Panc1 (cell line): ENCODE data around the gene BABAM2. TPM values are rescaled to one million over a fixed set of nuclear protein-coding genes. Genes with fewer than 3 reads are reported as not detected.

Experiments used
- ATAC-seq: fragments of 200-7000 bp; cut with Tn5 transposase; 2 replicates; pipeline ENCODE4 v1.9.1; 2020; ENCODE audit warnings: mild to moderate bottlenecking, moderate library complexity
- BruUV-seq: library from RNA; stranded (reverse); fragments of 400-500 nt; replicated peaks from 2 replicates; lab custom pipeline; 2021; lab: Mats Ljungman, UMichigan
- CTCF ChIA-PET: fragments of 300-600 bp; sonication (Branson Sonifier 250); formaldehyde crosslinking; loops from one replicate; lab custom pipeline; 2022; ENCODE audit warnings: antibody characterized with exemption; lab: Charles Lee
- POLR2A ChIA-PET: fragments of 300-600 bp; sonication (Branson Sonifier 250); formaldehyde crosslinking; loops from one replicate; lab custom pipeline; 2022; ENCODE audit warnings: antibody characterized with exemption; lab: Charles Lee
- DNase-seq: peaks from one replicate; pipeline ENCODE4 v3.0.0-alpha.2; 2010; ENCODE audit warnings: low read depth, low spot score
- H3K27ac ChIP-seq: 2 replicates; pipeline ENCODE4 v1.5.1; 2011; ENCODE audit warnings: mild to moderate bottlenecking, low read length, inconsistent platforms
- H3K27me3 ChIP-seq: fragments of 200-500 bp; sonication (Bioruptor generic); 2 replicates; pipeline ENCODE4 v1.6.0; 2014; ENCODE audit warnings: low read length, inconsistent platforms; ENCODE audit not compliant: control insufficient read depth, insufficient read depth
- H3K36me3 ChIP-seq: fragments of 200-500 bp; sonication (Bioruptor generic); 2 replicates; pipeline ENCODE4 v1.5.1; 2014; ENCODE audit warnings: inconsistent platforms, mild to moderate bottlenecking, low read length, moderate library complexity; ENCODE audit not compliant: control insufficient read depth, insufficient read depth
- H3K4me1 ChIP-seq: 2 replicates; pipeline ENCODE4 v1.5.1; 2011; ENCODE audit warnings: inconsistent platforms, mild to moderate bottlenecking, low read length, moderate library complexity; ENCODE audit not compliant: control insufficient read depth, insufficient read depth
- H3K4me3 ChIP-seq, 2 experiments: 2 replicates each; pipeline ENCODE4 v1.5.1; 2011 to 2012; ENCODE audit warnings: low read depth in 2 of 2, low read length in 2 of 2, mild to moderate bottlenecking in 2 of 2, inconsistent platforms in 1 of 2, moderate library complexity in 1 of 2
- H3K9me3 ChIP-seq: fragments of 200-500 bp; sonication (Bioruptor generic); 2 replicates; pipeline ENCODE4 v1.5.1; 2014; ENCODE audit warnings: low read depth, mild to moderate bottlenecking, inconsistent platforms, low read length, moderate library complexity; ENCODE audit not compliant: control insufficient read depth, insufficient read depth
- CTCF ChIP-seq: fragments of 450-650 bp; IDR thresholded peaks from 2 replicates; pipeline ENCODE4 v1.5.1; 2017; ENCODE audit warnings: mild to moderate bottlenecking
- POLR2AphosphoS5 ChIP-seq: IDR thresholded peaks from 2 replicates; pipeline ENCODE4 v1.6.1; 2012; ENCODE audit warnings: mild to moderate bottlenecking, low read depth, low read length, moderate library complexity
- REST ChIP-seq, 2 experiments: IDR thresholded peaks; 2 replicates each; pipeline ENCODE4 v1.6.1; 2011 to 2012; ENCODE audit warnings: low read depth in 2 of 2, control low read depth in 1 of 2, low read length in 1 of 2, mild to moderate bottlenecking in 1 of 2, moderate library complexity in 1 of 2; ENCODE audit not compliant: insufficient read depth in 1 of 2
- SIN3A ChIP-seq: IDR thresholded peaks from 2 replicates; pipeline ENCODE4 v1.6.1; 2012; ENCODE audit warnings: low read depth, mild to moderate bottlenecking, low read length, moderate library complexity, borderline replicate concordance; ENCODE audit not compliant: insufficient read depth
- TCF7L2 ChIP-seq: IDR thresholded peaks from 2 replicates; pipeline ENCODE4 v1.6.1; 2011; ENCODE audit warnings: mild to moderate bottlenecking, low read depth, low read length, inconsistent platforms
- in situ Hi-C: cut with HindIII; loops from 2 replicates; pipeline ENCODE4 v1.10.0; 2016; ENCODE audit warnings: low sequenced_read_pairs, low pct_unique_long_range_greater_than_20kb
- intact Hi-C: fragments of 100-400 bp; cut with micrococcal nuclease; formaldehyde crosslinking; loops from one replicate; pipeline ENCODE4 v1.10.0; 2022; ENCODE audit not compliant: unreplicated experiment
- total RNA-seq: library from RNA; stranded (reverse); gene quantifications from one replicate; pipeline ENCODE4 v1.2.1, GENCODE V29; 2021; ENCODE audit not compliant: unreplicated experiment

The BABAM2 gene
- total RNA-seq, 1 experiment from 2014 or later: 31.2 TPM

GRCh38 chr2:27921424-27921823 lies 30.9 kb downstream of the BABAM2 start:
- ChIA-PET CTCF (no interaction called here), POLR2A (no interaction called here)
- no peaks in the 10 kb centered on the region for H3K36me3 ChIP-seq
- no peaks in the 10 kb centered on the region for H3K27me3 ChIP-seq
- DNase-seq (no peak), ATAC-seq (no peak)
- in situ Hi-C loops (no loop called here), intact Hi-C loops (no loop called here)
- no peaks in the 10 kb centered on the region for H3K4me1 ChIP-seq
- H3K4me3 ChIP-seq: no peak overlapping the region
- no peak for TF ChIP-seq SIN3A
- TF ChIP-seq CTCF: no peak
- TF ChIP-seq POLR2AphosphoS5: no peak
- no peak for TF ChIP-seq TCF7L2
- no peak for TF ChIP-seq REST (IDR thresholded peaks at IDR 0.05; ENCODE audit: insufficient read depth in 1 of 2, low read depth in 2 of 2, low read length in 1 of 2)
- H3K27ac ChIP-seq: no peak overlapping the region
- no peaks in the 10 kb centered on the region for H3K9me3 ChIP-seq
- no TSS peak for BruUV-seq

GRCh38 chr2:27921880-27922547 lies 31.5 kb downstream of the BABAM2 start:
- intact Hi-C loops (no loop called here), in situ Hi-C loops (no loop called here)
- H3K27me3 ChIP-seq: no peaks in the 10 kb centered on the region
- no peaks in the 10 kb centered on the region for H3K4me1 ChIP-seq
- H3K4me3 ChIP-seq: no peak overlapping the region
- BruUV-seq: no TSS peak
- ChIA-PET POLR2A (no interaction called here), CTCF (no interaction called here)
- TF ChIP-seq TCF7L2: no peak
- DNase-seq (no peak), ATAC-seq (no peak)
- no peaks in the 10 kb centered on the region for H3K36me3 ChIP-seq
- H3K27ac ChIP-seq: no peak overlapping the region
- H3K9me3 ChIP-seq: no peaks in the 10 kb centered on the region

- CTCF ChIA-PET: no interaction called here
- no peaks in the 10 kb centered on the region for H3K27me3 ChIP-seq
- no peak for ATAC-seq
- no peak for DNase-seq
- intact Hi-C loops: no loop called here
- H3K9me3 ChIP-seq: no peaks in the 10 kb centered on the region
- no peaks in the 10 kb centered on the region for H3K36me3 ChIP-seq
- H3K4me3 ChIP-seq: no peak overlapping the region
- in situ Hi-C loops: no loop called here
- no TSS peak for BruUV-seq
- POLR2A ChIA-PET: no interaction called here
- H3K4me1 ChIP-seq: no peaks in the 10 kb centered on the region
- no peak for TF ChIP-seq POLR2AphosphoS5
- TF ChIP-seq SIN3A: no peak
- TF ChIP-seq REST (IDR thresholded peaks at IDR 0.05; ENCODE audit: insufficient read depth in 1 of 2, low read depth in 2 of 2, low read length in 1 of 2): no peak
- TF ChIP-seq TCF7L2: no peak
- TF ChIP-seq CTCF: no peak
- H3K27ac ChIP-seq: no peak overlapping the region
These were observed 32.3 kb downstream of the BABAM2 start for GRCh38 chr2:27922842-27923241.
